GM12875 (cell line): Measurements from ENCODE around the gene CD68.
A peak's percentile ranks its signal among the peaks of the same experiment; 100 is the strongest.

Experiments used
- H3K4me3 ChIP-seq: one replicate; pipeline ENCODE4 v1.5.1; 2011; ENCODE audit warnings: low read depth, low read length, control low read depth
- TF ChIP-seq, protein P1 (sequence below): IDR thresholded peaks from 2 replicates; pipeline ENCODE4 v1.5.1; 2011; ENCODE audit warnings: low read depth, mild to moderate bottlenecking, control low read depth, inconsistent platforms, low read length, moderate library complexity, borderline replicate concordance; ENCODE audit not compliant: insufficient read depth

The CD68 gene

DNA sequence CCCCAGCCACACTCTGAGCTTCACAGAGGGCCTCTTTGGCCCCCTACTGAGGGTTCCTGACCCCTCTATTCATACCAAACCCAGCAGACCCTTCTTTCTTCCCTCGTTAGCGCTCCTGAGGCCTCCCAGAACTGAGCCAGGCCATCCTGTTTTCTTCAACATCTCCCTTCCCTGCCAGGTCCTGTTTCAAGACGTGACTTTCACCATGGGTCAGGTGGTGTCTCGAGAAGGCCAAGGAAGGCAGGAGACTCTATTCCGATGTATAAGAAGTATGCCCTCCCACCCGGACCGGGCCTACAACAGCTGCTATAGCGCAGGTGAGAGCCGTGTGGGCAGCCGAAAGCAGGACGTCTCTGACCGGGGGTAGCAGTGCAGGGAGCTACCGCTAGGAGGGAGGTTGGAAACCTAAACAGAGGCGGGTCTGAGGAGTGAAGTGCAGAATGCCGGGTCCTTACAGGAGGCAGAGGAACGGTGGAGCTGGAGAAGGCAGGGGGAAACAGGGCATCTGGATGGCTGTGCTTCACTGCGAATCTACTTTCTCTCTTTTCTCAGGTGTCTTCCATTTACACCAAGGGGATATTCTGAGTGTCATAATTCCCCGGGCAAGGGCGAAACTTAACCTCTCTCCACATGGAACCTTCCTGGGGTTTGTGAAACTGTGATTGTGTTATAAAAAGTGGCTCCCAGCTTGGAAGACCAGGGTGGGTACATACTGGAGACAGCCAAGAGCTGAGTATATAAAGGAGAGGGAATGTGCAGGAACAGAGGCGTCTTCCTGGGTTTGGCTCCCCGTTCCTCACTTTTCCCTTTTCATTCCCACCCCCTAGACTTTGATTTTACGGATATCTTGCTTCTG lies 19.0 kb upstream of the CD68 start:
- TF ChIP-seq, protein P1, sequence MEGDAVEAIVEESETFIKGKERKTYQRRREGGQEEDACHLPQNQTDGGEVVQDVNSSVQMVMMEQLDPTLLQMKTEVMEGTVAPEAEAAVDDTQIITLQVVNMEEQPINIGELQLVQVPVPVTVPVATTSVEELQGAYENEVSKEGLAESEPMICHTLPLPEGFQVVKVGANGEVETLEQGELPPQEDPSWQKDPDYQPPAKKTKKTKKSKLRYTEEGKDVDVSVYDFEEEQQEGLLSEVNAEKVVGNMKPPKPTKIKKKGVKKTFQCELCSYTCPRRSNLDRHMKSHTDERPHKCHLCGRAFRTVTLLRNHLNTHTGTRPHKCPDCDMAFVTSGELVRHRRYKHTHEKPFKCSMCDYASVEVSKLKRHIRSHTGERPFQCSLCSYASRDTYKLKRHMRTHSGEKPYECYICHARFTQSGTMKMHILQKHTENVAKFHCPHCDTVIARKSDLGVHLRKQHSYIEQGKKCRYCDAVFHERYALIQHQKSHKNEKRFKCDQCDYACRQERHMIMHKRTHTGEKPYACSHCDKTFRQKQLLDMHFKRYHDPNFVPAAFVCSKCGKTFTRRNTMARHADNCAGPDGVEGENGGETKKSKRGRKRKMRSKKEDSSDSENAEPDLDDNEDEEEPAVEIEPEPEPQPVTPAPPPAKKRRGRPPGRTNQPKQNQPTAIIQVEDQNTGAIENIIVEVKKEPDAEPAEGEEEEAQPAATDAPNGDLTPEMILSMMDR, result peak; percentile 84
- peak overlapping the region; percentile 22 for H3K4me3 ChIP-seq

DNA sequence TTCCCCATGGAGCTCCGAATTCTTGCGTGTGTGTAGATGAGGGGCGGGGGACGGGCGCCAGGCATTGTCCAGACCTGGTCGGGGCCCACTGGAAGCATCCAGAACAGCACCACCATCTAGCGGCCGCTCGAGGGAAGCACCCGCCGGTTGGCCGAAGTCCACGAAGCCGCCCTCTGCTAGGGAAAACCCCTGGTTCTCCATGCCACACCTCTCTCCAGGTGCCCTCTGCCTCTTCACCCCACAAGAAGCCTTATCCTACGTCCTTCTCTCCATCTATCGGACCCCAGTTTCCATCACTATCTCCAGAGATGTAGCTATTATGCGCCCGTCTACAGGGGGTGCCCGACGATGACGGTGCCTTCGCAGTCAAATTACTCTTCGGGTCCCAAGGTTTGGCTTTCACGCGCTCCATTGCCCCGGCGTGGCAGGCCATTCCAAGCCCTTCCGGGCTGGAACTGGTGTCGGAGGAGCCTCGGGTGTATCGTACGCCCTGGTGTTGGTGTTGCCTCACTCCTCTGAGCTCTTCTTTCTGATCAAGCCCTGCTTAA lies 18.3 kb upstream of the CD68 start:
- TF ChIP-seq, protein P1, result peak; percentile 94
- H3K4me3 ChIP-seq, result peak overlapping the region; percentile 87

DNA sequence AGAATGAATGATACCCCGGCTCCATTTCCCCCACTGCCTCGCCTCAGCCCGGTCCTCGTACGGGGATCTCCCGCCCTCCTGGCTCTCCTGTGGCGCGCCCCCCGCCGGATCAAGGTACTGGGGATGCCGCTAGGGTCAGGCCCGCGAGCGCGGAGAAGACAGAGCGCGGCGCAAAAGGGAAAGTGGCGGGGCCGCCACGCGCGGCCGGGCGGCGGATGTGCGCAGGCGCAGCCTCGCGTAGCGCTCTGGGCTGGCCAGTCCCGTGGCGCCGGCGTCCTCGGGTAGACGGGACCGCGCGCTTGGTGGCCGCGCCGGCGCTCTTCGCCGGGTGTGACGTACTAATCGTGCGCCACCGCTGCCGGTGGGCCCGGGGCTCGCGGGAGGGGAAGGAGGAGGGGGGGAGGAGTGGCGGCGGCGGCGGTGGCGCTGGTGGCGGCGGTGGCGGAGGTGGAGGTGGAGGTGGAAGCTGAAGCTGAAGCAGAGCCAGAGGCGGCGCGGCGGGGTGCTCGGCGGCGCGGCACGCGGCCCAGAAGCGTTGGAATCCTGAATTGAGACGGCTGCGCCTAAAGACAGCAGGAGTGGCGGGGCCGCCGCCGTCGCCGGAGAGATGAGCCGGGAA lies 17.7 kb upstream of the CD68 start, which contains the start of gene SENP3:
TSS of gene SENP3 (plus strand) at position 331 of the 619 bp plus-strand sequence. CDS start 1,158 bp downstream, outside the sequence.
- TF ChIP-seq, protein P1, result no peak
- peak within 1 kb of the TSS; percentile 87 for H3K4me3 ChIP-seq

DNA sequence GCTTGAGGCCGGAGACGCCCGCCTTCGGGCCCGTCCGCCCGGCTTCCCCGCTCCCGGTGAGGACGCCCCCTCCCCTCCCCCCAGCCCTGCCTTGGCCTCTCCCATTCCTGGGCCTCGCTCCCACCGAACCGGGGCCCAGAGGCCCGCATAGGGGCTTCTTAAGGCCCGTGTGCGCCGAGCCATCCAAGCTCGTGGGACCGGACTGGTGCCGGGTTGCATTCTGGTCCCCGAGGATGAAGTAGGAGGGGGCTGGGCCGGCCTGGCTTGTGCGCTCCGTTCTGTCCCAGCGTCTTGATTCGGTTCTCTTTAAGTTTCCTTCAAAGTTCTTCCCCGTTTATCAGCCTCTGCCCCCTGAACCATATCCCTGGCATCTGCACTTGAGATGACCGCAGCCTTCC lies 17.2 kb upstream of the CD68 start:
- peak overlapping the region; percentile 87 for H3K4me3 ChIP-seq

DNA sequence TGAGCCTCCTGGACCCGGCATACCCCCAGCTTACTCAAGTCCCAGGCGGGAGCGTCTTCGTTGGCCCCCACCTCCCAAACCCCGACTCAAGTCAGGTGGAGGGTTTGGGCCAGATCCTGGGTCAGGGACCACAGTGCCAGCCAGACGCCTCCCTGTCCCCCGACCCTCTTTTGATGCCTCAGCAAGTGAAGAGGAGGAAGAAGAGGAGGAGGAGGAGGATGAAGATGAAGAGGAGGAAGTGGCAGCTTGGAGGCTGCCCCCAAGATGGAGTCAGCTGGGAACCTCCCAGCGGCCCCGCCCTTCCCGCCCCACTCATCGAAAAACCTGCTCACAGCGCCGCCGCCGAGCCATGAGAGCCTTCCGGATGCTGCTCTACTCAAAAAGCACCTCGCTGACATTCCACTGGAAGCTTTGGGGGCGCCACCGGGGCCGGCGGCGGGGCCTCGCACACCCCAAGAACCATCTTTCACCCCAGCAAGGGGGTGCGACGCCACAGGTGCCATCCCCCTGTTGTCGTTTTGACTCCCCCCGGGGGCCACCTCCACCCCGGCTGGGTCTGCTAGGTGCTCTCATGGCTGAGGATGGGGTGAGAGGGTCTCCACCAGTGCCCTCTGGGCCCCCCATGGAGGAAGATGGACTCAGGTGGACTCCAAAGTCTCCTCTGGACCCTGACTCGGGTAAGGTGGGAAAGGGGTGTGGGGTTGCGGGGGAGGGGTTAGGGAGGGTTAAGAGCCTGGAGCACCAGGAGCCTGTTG lies 16.1 kb upstream of the CD68 start:
- H3K4me3 ChIP-seq, result no peak overlapping the region
- TF ChIP-seq, protein P1, result no peak

More for the DNA sequence above, 17.2 kb upstream of the CD68 start:
- TF ChIP-seq, protein P1, result no peak

DNA sequence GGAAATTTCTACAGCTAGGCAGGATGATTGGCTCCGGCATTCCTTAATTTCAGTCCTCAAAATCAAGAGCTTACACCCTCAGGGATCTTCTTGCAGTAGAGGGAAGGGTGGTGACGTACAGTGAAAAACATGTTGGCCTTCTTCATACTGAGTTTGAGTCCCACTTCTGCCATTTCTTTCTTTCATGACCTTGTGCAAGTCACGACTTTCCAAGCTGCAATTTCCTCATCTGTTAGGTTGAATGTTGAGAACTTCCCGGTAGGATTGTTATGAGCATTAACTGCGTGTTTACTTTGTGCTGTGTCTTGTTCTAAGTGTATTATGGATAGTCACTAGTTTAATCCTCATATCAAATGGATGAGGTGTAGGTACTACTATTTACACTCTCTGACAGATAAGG lies 9.9 kb upstream of the CD68 start:
- TF ChIP-seq, protein P1, result no peak
- H3K4me3 ChIP-seq, result no peak overlapping the region
